Neural cell (in vitro differentiated cells): ENCODE results near the gene CAPNS2. TPM values are rescaled to one million over a fixed set of nuclear protein-coding genes. Genes with fewer than 3 reads are reported as not detected.

Experiments
- H2AFZ ChIP-seq: fragments of 200-600, 300-800 bp; sonication (generic), shearing (Covaris generic); 2 replicates; pipeline ENCODE4 v1.6.0; 2014; ENCODE audit warnings: low read depth, mild to moderate bottlenecking, antibody characterized with exemption, low read length, moderate library complexity
- H3F3A ChIP-seq: fragments of 200-600 bp; shearing (Covaris generic); 2 replicates; pipeline ENCODE4 v1.6.1; 2016; ENCODE audit warnings: mild to moderate bottlenecking, moderate library complexity, mixed read lengths, antibody characterized with exemption, low read length; ENCODE audit not compliant: insufficient read depth, poor library complexity, severe bottlenecking
- H3K27ac ChIP-seq: fragments of 200-600, 300-800 bp; sonication (generic), shearing (Covaris generic); 2 replicates; pipeline ENCODE4 v1.5.1; 2014; ENCODE audit warnings: mild to moderate bottlenecking, low read length, moderate library complexity
- H3K27me3 ChIP-seq: fragments of 300-800, 200-600 bp; sonication (generic), shearing (Covaris generic); 2 replicates; pipeline ENCODE4 v1.6.0; 2014; ENCODE audit warnings: mild to moderate bottlenecking, low read depth, low read length, moderate library complexity; ENCODE audit not compliant: insufficient read depth
- H3K36me3 ChIP-seq: fragments of 300-800, 200-600 bp; sonication (generic), shearing (Covaris generic); 2 replicates; pipeline ENCODE4 v1.5.1; 2014; ENCODE audit warnings: mild to moderate bottlenecking, antibody characterized with exemption, low read length, moderate library complexity; ENCODE audit not compliant: insufficient read depth
- H3K4me2 ChIP-seq: fragments of 300-800, 200-600 bp; sonication (generic), shearing (Covaris generic); 2 replicates; pipeline ENCODE4 v1.6.0; 2014; ENCODE audit warnings: mild to moderate bottlenecking, low read length
- H3K4me3 ChIP-seq: fragments of 300-800, 200-600 bp; sonication (generic), shearing (Covaris generic); 2 replicates; pipeline ENCODE4 v1.5.1; 2014; ENCODE audit warnings: mild to moderate bottlenecking, low read length, moderate library complexity
- H3K79me2 ChIP-seq: fragments of 200-600 bp; shearing (Covaris generic); replicated peaks from 2 replicates; pipeline ENCODE4 v1.6.0; 2014; ENCODE audit warnings: mild to moderate bottlenecking, low read length, moderate library complexity; ENCODE audit not compliant: insufficient read depth
- H3K9ac ChIP-seq: fragments of 300-800, 200-600 bp; sonication (generic), shearing (Covaris generic); 2 replicates; pipeline ENCODE4 v1.6.1; 2016; ENCODE audit warnings: mild to moderate bottlenecking, low read length, mixed read lengths
- H3K9me2 ChIP-seq: fragments of 200-600 bp; shearing (Covaris generic); 2 replicates; pipeline ENCODE4 v1.6.1; 2016; ENCODE audit warnings: mild to moderate bottlenecking, low read length, mixed read lengths; ENCODE audit not compliant: insufficient read depth
- H3K9me3 ChIP-seq: fragments of 200-600, 300-800 bp; sonication (generic), shearing (Covaris generic); 2 replicates; pipeline ENCODE4 v1.6.1; 2016; ENCODE audit warnings: mild to moderate bottlenecking, mixed run types, low read length, moderate library complexity, mixed read lengths
- H4K20me1 ChIP-seq: fragments of 200-600 bp; shearing (Covaris generic); 2 replicates; pipeline ENCODE4 v1.6.1; 2016; ENCODE audit warnings: mild to moderate bottlenecking, mixed run types; ENCODE audit not compliant: insufficient read depth
- EP300 ChIP-seq: fragments of 450-650 bp; conservative IDR thresholded peaks from 2 replicates; pipeline ENCODE4 v1.6.1; 2014; ENCODE audit warnings: antibody characterized with exemption, mild to moderate bottlenecking, moderate library complexity; ENCODE audit not compliant: poor library complexity, severe bottlenecking
- EZH2 ChIP-seq: fragments of 200-600, 300-800 bp; shearing (Covaris generic), sonication (generic); IDR thresholded peaks from 2 replicates; pipeline ENCODE4 v1.6.1; 2014; ENCODE audit warnings: antibody characterized with exemption, low read length, borderline replicate concordance, mild to moderate bottlenecking; ENCODE audit not compliant: insufficient read depth, poor library complexity, severe bottlenecking
- MXI1 ChIP-seq: fragments of 450-650 bp; conservative IDR thresholded peaks from 2 replicates; pipeline ENCODE4 v1.6.1; 2014; ENCODE audit warnings: antibody characterized with exemption, mild to moderate bottlenecking; ENCODE audit not compliant: poor library complexity, severe bottlenecking
- POLR2AphosphoS5 ChIP-seq: IDR thresholded peaks from 2 replicates; pipeline ENCODE4 v1.6.1; 2012
- RAD21 ChIP-seq: fragments of 450-650 bp; conservative IDR thresholded peaks from 2 replicates; pipeline ENCODE4 v1.6.1; 2014; ENCODE audit warnings: antibody characterized with exemption, mild to moderate bottlenecking, moderate library complexity
- SMC3 ChIP-seq: fragments of 450-650 bp; conservative IDR thresholded peaks from 2 replicates; pipeline ENCODE4 v1.6.1; 2014; ENCODE audit warnings: antibody characterized with exemption, mild to moderate bottlenecking, moderate library complexity; ENCODE audit not compliant: poor library complexity
- TAF1 ChIP-seq: IDR thresholded peaks from 2 replicates; pipeline ENCODE4 v1.6.1; 2012; ENCODE audit warnings: low read depth
- polyA plus RNA-seq: library from polyadenylated mRNA; depleted of rRNA; stranded (reverse); fragments of >200 nt; gene quantifications from 2 replicates; pipeline ENCODE4 v1.2.3, GENCODE V29; 2014
- TF ChIP-seq, protein P1 (sequence below): IDR thresholded peaks from 2 replicates; pipeline ENCODE4 v1.6.1; 2012; ENCODE audit warnings: borderline replicate concordance
- TF ChIP-seq, protein P2 (sequence below): fragments of 450-650 bp; IDR thresholded peaks from 2 replicates; pipeline ENCODE4 v1.5.1; 2014; ENCODE audit warnings: antibody characterized with exemption, mild to moderate bottlenecking, moderate library complexity; ENCODE audit not compliant: poor library complexity, severe bottlenecking

The CAPNS2 gene
- polyA plus RNA-seq, 1 donor from 2014 or later: not detected

DNA sequence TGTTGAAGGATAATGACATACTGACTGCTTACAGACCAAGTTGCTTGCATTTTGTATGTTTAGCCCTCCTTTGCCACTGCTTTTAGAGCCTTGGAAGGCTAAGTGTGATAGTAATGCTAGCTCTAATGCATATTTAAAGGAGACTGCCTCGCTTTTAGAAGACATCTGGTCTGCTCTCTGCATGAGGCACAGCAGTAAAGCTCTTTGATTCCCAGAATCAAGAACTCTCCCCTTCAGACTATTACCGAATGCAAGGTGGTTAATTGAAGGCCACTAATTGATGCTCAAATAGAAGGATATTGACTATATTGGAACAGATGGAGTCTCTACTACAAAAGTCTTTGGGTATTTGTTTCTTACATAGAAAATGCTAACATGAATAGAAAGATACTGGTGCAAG is 19.1 kb downstream of the CAPNS2 start:
- H3F3A ChIP-seq: no peaks in the 10 kb centered on the region
- H3K27ac ChIP-seq: no peak overlapping the region
- H3K9me3 ChIP-seq: no peaks in the 10 kb centered on the region
- no peaks in the 10 kb centered on the region for H3K9me2 ChIP-seq
- H3K79me2 ChIP-seq: no peaks in the 10 kb centered on the region
- H3K36me3 ChIP-seq: no peaks in the 10 kb centered on the region
- H4K20me1 ChIP-seq: no peaks in the 10 kb centered on the region
- no peak overlapping the region for H3K9ac ChIP-seq
- no peak for TF ChIP-seq TAF1
- H3K4me2 ChIP-seq: no peak overlapping the region
- no peak overlapping the region for H3K4me3 ChIP-seq
- H3K27me3 ChIP-seq: no peaks in the 10 kb centered on the region
- H2AFZ ChIP-seq: no peak overlapping the region

DNA sequence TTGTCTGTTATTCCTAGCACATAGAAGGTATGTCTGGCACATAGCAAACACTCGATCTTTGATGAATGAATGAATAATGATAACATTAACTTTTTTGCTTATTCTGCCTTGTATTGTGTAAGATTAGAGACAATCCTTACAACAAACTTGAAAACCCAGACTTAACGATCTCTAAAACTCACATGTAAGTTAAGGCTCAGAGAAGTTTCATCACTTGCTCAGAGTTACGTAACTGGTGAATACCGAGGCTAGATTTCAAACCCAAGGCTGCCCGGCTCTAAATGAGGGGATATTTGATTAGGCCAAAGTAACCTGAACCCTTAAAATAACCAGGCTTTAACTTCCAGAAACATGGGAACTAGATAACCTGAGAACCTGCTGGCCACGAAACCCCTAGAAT is 22.3 kb downstream of the CAPNS2 start:
- H3K9ac ChIP-seq: no peak overlapping the region
- H3K9me3 ChIP-seq: no peaks in the 10 kb centered on the region
- no peaks in the 10 kb centered on the region for H3K79me2 ChIP-seq
- no peak overlapping the region for H3K4me3 ChIP-seq
- H3K27ac ChIP-seq: no peak overlapping the region
- H3K36me3 ChIP-seq: no peaks in the 10 kb centered on the region
- H3K4me2 ChIP-seq: no peak overlapping the region
- H3K9me2 ChIP-seq: no peaks in the 10 kb centered on the region
- H4K20me1 ChIP-seq: no peaks in the 10 kb centered on the region
- H3F3A ChIP-seq: no peaks in the 10 kb centered on the region
- TF ChIP-seq EP300 (no peak), RAD21 (no peak), MXI1 (no peak), POLR2AphosphoS5 (no peak), TAF1 (no peak)
- TF ChIP-seq, protein P1, sequence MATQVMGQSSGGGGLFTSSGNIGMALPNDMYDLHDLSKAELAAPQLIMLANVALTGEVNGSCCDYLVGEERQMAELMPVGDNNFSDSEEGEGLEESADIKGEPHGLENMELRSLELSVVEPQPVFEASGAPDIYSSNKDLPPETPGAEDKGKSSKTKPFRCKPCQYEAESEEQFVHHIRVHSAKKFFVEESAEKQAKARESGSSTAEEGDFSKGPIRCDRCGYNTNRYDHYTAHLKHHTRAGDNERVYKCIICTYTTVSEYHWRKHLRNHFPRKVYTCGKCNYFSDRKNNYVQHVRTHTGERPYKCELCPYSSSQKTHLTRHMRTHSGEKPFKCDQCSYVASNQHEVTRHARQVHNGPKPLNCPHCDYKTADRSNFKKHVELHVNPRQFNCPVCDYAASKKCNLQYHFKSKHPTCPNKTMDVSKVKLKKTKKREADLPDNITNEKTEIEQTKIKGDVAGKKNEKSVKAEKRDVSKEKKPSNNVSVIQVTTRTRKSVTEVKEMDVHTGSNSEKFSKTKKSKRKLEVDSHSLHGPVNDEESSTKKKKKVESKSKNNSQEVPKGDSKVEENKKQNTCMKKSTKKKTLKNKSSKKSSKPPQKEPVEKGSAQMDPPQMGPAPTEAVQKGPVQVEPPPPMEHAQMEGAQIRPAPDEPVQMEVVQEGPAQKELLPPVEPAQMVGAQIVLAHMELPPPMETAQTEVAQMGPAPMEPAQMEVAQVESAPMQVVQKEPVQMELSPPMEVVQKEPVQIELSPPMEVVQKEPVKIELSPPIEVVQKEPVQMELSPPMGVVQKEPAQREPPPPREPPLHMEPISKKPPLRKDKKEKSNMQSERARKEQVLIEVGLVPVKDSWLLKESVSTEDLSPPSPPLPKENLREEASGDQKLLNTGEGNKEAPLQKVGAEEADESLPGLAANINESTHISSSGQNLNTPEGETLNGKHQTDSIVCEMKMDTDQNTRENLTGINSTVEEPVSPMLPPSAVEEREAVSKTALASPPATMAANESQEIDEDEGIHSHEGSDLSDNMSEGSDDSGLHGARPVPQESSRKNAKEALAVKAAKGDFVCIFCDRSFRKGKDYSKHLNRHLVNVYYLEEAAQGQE: no peak
- H3K27me3 ChIP-seq: no peaks in the 10 kb centered on the region
- H2AFZ ChIP-seq: no peak overlapping the region

DNA sequence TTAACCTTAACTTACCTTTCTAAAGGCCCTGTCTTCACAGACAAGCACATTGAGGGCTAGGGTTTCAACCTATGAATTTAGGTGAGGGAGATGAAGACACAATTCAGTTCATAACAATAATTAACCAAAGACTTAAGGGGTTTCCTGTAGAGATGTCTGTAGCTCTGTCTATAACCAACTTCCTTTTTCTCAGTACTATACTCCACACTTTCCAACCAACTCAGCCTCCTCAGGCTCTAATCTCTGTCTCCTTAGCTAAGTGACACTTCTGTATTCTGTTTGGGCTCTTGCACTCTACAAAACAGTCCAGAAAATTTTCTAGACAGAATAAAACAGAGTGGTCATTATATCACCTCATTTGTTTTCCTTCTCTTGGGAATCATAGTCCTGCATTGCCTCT is 25.8 kb downstream of the CAPNS2 start:
- Histone ChIP-seq H3K9ac (no peak overlapping the region), H3K79me2 (no peaks in the 10 kb centered on the region), H3K9me2 (no peaks in the 10 kb centered on the region), H3K4me2 (no peak overlapping the region), H3K36me3 (no peaks in the 10 kb centered on the region), H4K20me1 (no peaks in the 10 kb centered on the region), H3K27ac (no peak overlapping the region), H3K9me3 (no peaks in the 10 kb centered on the region), H3K4me3 (no peak overlapping the region), H2AFZ (no peak overlapping the region), H3F3A (no peaks in the 10 kb centered on the region), H3K27me3 (no peaks in the 10 kb centered on the region)
- no peak for TF ChIP-seq POLR2AphosphoS5
- no peak for TF ChIP-seq MXI1
- TF ChIP-seq, protein P1: no peak
- no peak for TF ChIP-seq RAD21
- TF ChIP-seq TAF1: no peak
- no peak for TF ChIP-seq EZH2
- TF ChIP-seq EP300: no peak
- TF ChIP-seq SMC3: no peak
- TF ChIP-seq, protein P2, sequence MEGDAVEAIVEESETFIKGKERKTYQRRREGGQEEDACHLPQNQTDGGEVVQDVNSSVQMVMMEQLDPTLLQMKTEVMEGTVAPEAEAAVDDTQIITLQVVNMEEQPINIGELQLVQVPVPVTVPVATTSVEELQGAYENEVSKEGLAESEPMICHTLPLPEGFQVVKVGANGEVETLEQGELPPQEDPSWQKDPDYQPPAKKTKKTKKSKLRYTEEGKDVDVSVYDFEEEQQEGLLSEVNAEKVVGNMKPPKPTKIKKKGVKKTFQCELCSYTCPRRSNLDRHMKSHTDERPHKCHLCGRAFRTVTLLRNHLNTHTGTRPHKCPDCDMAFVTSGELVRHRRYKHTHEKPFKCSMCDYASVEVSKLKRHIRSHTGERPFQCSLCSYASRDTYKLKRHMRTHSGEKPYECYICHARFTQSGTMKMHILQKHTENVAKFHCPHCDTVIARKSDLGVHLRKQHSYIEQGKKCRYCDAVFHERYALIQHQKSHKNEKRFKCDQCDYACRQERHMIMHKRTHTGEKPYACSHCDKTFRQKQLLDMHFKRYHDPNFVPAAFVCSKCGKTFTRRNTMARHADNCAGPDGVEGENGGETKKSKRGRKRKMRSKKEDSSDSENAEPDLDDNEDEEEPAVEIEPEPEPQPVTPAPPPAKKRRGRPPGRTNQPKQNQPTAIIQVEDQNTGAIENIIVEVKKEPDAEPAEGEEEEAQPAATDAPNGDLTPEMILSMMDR: no peak
